ENCODE results near the gene GCNT3.
"Not testable (repeated sequence)": the region's sequence is repeated elsewhere in the genome, so short reads cannot be mapped to it uniquely, and the experiment has no call there.

Gene GCNT3

GRCh38 chr15:59618406-59618805, 6.8 kb downstream of the GCNT3 start:
- no peak for DNase-seq (ENCODE audit: low spot score)

DNA sequence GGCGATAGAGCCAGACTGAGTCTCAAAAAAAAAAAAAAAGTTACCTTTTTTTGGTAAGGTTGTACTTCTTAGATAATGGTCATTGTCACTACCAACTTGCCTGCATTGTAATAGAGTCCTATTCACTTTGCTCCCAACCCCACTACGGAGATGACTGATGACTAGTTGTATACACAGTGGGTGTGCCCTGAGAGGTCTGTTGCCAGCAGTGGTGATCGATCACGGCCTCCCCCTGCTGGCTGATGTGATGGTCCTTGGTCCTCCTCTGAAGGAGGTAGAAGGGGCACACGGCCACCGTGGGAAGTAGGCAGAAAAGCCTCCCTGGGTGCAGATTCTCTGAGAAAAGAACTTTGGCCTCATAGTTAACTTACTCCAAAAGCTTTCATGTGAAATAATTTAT, 10.7 kb downstream of the GCNT3 start:
- peak; percentile 16 for DNase-seq (ENCODE audit: low spot score)

DNA sequence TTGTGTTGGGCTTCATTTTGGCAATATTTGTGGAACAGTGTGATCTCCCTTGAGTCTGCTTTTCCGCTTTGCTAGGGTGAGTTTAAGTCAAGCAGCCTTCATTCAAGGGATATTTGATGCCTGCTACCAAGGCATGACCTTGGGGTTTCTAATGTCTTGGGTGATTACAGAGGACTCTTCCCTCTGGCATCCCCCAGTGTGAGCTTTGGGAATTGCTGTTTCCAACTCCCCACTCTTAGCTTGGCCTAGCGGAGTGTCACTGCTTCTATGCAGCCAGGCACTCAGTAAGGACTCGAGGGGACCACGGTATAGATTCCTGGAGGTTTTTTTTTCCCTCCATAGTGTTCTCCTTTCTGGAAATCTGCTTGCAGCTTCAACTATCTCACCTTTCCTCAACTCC, 21.1 kb downstream of the GCNT3 start:
- no peak for DNase-seq (ENCODE audit: low spot score)

DNA sequence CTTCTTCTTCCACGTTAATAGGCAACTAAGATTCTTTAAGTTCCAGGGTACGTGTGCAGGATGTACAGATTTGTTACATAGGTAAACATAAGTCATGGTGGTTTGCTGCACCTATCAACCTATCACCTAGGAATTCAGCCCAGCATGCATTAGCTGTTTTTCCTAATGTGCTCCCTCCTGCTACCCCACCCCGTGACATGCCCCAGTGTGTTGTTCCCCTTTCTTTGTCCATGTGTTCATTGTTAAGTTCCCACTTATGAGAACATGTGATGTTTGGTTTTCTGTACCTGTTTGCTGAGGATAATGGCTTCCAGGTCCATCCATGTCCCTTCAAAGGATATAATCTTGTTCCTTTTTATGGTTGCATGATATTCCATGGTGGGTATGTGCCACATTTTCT, 24.6 kb downstream of the GCNT3 start:
- DNase-seq (ENCODE audit: low spot score), result no peak

DNA sequence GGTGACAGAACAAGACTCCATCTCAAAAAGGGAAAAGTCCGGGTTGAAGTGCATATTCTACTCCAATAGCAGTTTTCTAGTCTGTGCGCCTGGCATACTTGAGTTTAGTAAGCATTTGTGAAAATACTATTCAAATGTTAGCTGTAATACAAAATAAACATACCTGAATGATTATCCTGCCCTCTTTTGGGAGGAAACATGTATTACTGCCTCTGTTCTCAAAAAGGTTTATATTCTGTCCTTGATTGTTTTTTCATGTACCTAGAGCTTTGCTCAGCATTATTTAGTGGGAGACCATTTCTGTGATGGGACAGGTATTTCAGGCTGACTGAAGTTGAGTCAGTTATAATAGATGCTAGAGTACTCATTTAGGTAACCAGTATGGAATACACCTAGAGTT, 25.9 kb downstream of the GCNT3 start:
- not testable (repeated sequence) for DNase-seq (ENCODE audit: low spot score)

DNA sequence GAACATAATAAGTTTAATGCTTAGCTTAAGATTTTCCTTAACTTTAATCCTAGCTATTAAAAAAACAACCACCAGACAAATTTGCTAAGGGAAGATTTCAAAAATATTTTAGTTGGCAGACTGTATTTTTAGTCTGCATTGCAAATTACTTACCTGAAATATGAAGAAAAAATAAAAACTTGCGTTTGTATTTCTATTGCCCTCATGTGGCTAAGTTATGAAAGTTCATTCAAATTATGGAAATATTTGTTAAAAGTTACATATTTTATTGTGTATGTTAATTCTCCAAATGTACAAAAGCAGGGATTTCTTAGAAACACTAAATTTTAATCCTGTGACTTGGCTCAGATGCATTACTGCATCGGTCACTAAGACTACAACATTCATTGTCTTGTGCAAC, 30.8 kb downstream of the GCNT3 start:
- no peak for DNase-seq (ENCODE audit: low spot score)

DNA sequence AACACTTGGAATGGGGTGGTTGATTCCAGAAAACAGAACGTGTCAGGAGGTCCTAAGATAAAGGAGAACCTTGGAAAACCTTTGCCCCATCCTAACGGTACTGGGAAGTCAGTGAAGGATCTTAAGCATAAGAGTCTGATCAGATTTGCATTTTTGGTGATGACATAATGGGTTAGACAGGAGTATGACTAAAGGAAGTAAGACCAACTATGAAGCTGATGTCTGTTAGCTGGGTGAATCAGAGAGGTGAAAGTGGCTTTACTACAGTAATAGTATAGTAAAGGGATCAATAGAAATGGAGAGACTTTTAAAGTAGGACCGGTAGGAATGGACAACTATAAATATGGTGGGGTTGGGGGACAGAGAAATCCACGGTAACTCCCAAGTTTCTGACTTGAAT, 33.2 kb downstream of the GCNT3 start:
- DNase-seq (ENCODE audit: low spot score), result no peak

DNA sequence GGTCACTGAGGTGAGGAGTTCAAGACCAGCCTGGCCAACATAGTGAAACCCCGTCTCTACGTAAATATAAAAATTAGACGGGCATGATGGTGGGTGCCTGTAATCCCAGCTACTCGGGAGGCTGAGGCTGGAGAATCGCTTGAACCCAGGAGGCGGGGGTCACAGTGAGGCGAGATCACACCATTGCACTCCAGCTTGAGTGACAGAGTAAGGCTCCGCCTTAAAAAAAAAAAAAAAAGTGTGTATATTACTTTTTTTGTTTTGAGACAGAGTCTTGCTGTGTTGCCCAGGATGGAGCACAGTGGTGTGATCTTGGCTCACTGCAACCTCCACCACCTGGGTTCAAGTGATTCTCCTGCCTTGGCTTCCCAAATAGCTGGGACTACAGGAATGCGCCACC, 34.2 kb downstream of the GCNT3 start:
- not testable (repeated sequence) for DNase-seq (ENCODE audit: low spot score)

DNA sequence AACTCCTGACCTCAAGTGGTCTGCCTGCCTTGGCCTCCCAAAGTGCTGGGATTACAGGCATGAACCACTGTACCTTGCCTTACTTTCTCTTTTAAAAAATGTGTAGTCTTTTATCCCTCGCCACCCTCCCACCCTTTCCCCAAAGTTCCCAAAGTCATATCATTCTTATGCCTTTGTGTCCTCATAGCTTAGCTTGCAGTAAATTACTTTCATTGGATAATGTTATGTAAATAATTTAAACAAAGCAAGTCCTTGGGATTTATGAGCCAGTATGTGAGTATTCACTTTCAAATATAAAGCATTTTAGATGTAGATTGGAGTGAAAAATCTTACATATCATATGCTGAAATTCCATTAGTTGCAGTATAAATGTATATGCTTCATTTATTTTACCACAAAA, 34.7 kb downstream of the GCNT3 start:
- DNase-seq (ENCODE audit: low spot score), result no peak

- no peak for DNase-seq (ENCODE audit: low spot score)
Observed at GRCh38 chr15:59647085-59647484, 35.5 kb downstream of the GCNT3 start.

DNA sequence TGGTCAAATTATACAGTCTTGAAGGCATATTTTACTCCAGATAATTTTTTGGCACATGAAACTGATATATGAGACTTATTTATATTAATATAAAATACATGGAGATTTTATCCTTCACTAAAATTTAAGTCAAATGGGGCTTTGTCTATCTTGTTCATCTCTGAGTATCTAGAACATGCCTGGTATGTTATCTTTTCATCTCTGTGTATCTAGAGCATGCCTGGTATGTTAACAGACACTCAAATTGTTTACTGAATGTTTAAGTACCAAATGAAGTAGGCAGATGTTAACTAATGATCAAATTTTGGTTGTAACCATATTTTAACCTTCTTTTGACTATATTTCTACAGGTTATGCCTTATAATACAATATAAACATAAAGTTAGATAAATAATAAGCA, 38.0 kb downstream of the GCNT3 start:
- DNase-seq (ENCODE audit: low spot score), result no peak

DNA sequence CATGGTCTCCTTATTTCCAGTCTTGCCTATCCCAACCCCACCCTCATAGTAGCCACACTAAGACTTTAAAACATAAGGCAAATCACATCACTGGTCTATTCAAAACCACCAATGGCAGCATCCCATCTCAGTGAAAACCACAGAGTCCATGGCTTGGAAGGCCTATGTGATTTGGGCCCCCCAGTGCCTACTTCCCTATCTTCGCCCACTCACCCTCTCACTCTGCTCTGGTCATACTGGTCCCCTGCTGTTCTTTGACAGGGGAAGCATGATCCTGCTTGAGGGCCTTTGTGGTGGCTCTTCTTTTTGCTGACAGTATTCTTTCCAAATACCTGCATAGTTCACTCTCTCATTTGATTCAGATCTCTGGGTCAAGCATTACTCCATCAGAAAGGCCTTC, 42.5 kb downstream of the GCNT3 start:
- DNase-seq (ENCODE audit: low spot score), result no peak

GRCh38 chr15:59656897-59657634, 45.5 kb downstream of the GCNT3 start, which contains the start of gene GTF2A2:
TSS of gene GTF2A2 (minus strand) at chr15:59657515. CDS start at chr15:59652277, 5,238 bp downstream.
- DNase-seq (ENCODE audit: low spot score), result peak; percentile 91

- DNase-seq (ENCODE audit: low spot score), result no peak
Observed at GRCh38 chr15:59657635-59658125, 46.1 kb downstream of the GCNT3 start.

DNA sequence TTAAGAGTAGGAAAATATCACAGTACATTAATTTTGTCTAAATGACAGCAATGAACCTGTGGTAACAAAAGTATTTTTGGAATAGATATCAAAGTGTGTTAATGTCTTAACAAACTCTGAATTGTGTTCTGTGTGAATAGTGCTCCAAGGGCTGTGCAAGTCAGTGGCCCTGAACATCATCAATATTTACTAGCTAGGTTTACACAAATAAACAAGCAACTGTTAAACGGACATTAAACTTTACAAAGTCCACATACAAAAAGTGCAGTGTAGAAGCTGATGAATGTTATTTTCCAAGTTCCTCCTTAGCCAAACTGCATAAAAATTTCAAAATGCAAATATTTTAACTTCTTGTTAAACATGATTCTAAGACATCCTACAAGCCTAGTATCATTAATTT, 47.8 kb downstream of the GCNT3 start:
- DNase-seq (ENCODE audit: low spot score), result no peak

DNA sequence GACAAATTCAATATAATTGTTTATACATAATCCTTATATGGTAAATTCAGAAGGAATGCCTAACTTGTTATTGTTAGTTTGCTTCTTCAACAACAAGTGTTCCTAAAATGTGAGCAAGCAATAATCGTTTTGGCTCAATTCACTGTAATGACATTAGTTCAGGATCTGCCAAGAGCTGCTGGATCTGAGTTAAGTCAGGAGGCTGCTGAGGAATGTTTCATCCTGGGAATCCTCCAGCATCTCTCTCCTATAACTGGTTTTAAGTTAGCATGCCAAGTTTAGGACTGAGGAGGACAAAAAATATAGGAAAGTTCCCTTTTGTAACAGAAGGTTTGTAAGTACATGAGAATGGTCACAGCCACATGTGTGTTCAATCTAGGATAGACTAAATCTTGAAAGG, 50.7 kb downstream of the GCNT3 start:
- no peak for DNase-seq (ENCODE audit: low spot score)

DNA sequence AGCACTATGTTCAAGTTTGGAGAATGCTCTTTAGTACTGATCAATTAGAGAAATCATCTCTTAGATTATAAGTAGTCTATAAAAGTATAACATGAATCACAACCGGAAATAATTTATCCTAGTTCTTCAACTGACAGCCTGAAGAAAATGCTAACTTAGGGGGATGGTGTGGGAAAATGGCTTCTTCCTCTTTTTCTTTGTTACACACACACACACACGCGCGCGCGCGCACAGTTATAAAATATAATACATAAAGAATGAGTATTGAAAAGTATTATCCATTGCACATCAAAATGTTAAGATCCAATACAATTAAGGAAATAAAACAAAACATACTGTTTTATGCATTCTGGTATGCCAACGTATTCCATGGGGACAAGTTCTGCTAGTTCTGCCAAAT, 57.0 kb downstream of the GCNT3 start:
- no peak for DNase-seq (ENCODE audit: low spot score)
